Keratinocyte (primary cell): Measurements from ENCODE around the gene KMT5B. TPM values are rescaled to one million over a fixed set of nuclear protein-coding genes. Genes with fewer than 3 reads are reported as not detected.

Source experiments
- DNase-seq: peaks from one replicate; pipeline ENCODE4 v3.0.0-alpha.2; 2011; ENCODE audit warnings: low read depth, missing footprints, low spot score
- FAIRE-seq: peaks from 2 replicates; lab custom pipeline; 2011; peaks lifted over from hg19 to GRCh38; lab: Jason Lieb, UNC
- H2AFZ ChIP-seq: 2 replicates; pipeline ENCODE4 v1.6.0; 2012; ENCODE audit warnings: low read length, control low read depth, inconsistent platforms; ENCODE audit not compliant: control insufficient read depth
- H3K27ac ChIP-seq: 2 replicates; pipeline ENCODE4 v1.5.1; 2011; ENCODE audit warnings: low read length; ENCODE audit not compliant: control insufficient read depth, insufficient read depth
- H3K27me3 ChIP-seq: 3 replicates; pipeline ENCODE4 v1.6.0; 2011; ENCODE audit warnings: low read length; ENCODE audit not compliant: control insufficient read depth, insufficient read depth; ENCODE audit errors: extremely low read depth
- H3K36me3 ChIP-seq, 2 experiments: 2 replicates in 1 of 2; 3 replicates in 1 of 2; pipeline ENCODE4 v1.5.1; 2011; ENCODE audit warnings: low read length in 2 of 2, mild to moderate bottlenecking in 1 of 2; ENCODE audit not compliant: control insufficient read depth in 2 of 2, insufficient read depth in 2 of 2; ENCODE audit errors: extremely low read depth in 1 of 2
- H3K4me1 ChIP-seq: 3 replicates; pipeline ENCODE4 v1.5.1; 2011; ENCODE audit warnings: low read length; ENCODE audit not compliant: control insufficient read depth, insufficient read depth; ENCODE audit errors: extremely low read depth
- H3K4me2 ChIP-seq: 3 replicates; pipeline ENCODE4 v1.6.0; 2011; ENCODE audit warnings: low read depth, low read length; ENCODE audit not compliant: control insufficient read depth, insufficient read depth; ENCODE audit errors: extremely low read depth
- H3K4me3 ChIP-seq, 3 experiments: fragments of 200-600 bp in 1 of 3; sonication (generic) in 1 of 3; 2 replicates in 2 of 3; 3 replicates in 1 of 3; pipeline ENCODE4 v1.5.1; 2011 to 2016; ENCODE audit warnings: low read length in 3 of 3, mild to moderate bottlenecking in 3 of 3, control low read depth in 2 of 3, inconsistent platforms in 1 of 3, low read depth in 1 of 3, mixed read lengths in 1 of 3, mixed run types in 1 of 3, moderate library complexity in 1 of 3; ENCODE audit not compliant: control insufficient read depth in 2 of 3, insufficient read depth in 2 of 3; ENCODE audit errors: extremely low read depth in 1 of 3
- H3K79me2 ChIP-seq: 2 replicates; pipeline ENCODE4 v1.6.0; 2012; ENCODE audit warnings: low read length; ENCODE audit not compliant: control insufficient read depth, insufficient read depth
- H3K9ac ChIP-seq: 3 replicates; pipeline ENCODE4 v1.6.0; 2011; ENCODE audit warnings: low read length; ENCODE audit not compliant: control insufficient read depth, insufficient read depth; ENCODE audit errors: extremely low read depth
- H3K9me1 ChIP-seq: 3 replicates; pipeline ENCODE4 v1.6.0; 2011; ENCODE audit warnings: low read length; ENCODE audit not compliant: control insufficient read depth, insufficient read depth; ENCODE audit errors: extremely low read depth
- H3K9me3 ChIP-seq: 2 replicates; pipeline ENCODE4 v1.5.1; 2012; ENCODE audit warnings: low read depth, low read length; ENCODE audit not compliant: control insufficient read depth
- H4K20me1 ChIP-seq: 3 replicates; pipeline ENCODE4 v1.6.0; 2011; ENCODE audit warnings: low read length; ENCODE audit not compliant: control insufficient read depth, insufficient read depth; ENCODE audit errors: extremely low read depth
- EZH2 ChIP-seq: IDR thresholded peaks from one replicate; pipeline ENCODE4 v1.6.1; 2012; ENCODE audit warnings: inconsistent platforms, mild to moderate bottlenecking, low read length, moderate library complexity
- dilution Hi-C: fragments of 300-500 bp; cut with MboI; formaldehyde crosslinking; loops from one replicate; pipeline ENCODE4 v1.7.0; 2020; ENCODE audit warnings: low sequenced_read_pairs; ENCODE audit not compliant: extremely low pct_ligation_motif_present
- polyA plus RNA-seq, 5 experiments: library from polyadenylated mRNA; depleted of rRNA in 3 of 5; stranded (reverse) in 3 of 5; stranded (forward) in 1 of 5; unstranded in 1 of 5; fragments of >200 nt; gene quantifications; 1 replicate in 1 of 5; 2 replicates in 3 of 5; 3 replicates in 1 of 5; pipeline versions ENCODE4 v1.2.1 to v1.2.3, GENCODE V29; 2011 to 2012; ENCODE audit warnings: missing spikeins in 2 of 5, low read depth in 1 of 5, low replicate concordance in 1 of 5
- TF ChIP-seq, protein P1 (sequence below), 3 experiments: IDR thresholded peaks in 1 of 3; conservative IDR thresholded peaks in 1 of 3; optimal IDR thresholded peaks in 1 of 3; 2 replicates in 2 of 3; 3 replicates in 1 of 3; pipeline versions ENCODE3 to v1.5.1; 2011; ENCODE audit warnings: low read length in 3 of 3, mild to moderate bottlenecking in 3 of 3, moderate library complexity in 2 of 3, control low read depth in 1 of 3, inconsistent platforms in 1 of 3; ENCODE audit not compliant: insufficient read depth in 2 of 3; ENCODE audit errors: extremely low read depth in 1 of 3

The KMT5B gene
- polyA plus RNA-seq, 1 donor (not counting 4 experiments of a cell fraction or from before 2014, with no cell fraction given), result 17.2 TPM

DNA sequence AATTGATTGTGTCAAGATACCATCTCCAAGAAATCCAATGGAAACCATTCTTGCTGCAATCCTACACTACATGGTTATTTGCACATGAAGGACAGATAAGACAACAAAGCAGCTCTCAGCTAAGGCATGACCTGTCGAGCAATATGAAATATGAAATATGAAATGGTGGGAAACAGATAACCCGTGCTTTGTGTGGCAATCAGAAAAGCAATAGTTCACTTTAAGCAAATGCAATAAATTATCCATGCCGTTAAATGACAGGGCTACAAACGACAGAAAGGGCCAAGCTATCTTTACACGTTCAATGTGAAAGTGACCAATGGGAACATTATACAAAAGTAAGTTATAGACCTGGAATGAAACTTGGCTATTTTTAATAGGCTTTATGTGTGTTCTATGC, 35.2 kb downstream of the KMT5B start:
- H3K9me3 ChIP-seq, result no peaks in the 10 kb centered on the region
- H3K4me2 ChIP-seq, result no peak overlapping the region
- no peaks in the 10 kb centered on the region for H3K79me2 ChIP-seq
- no peaks in the 10 kb centered on the region for H3K4me1 ChIP-seq
- DNase-seq (no peak), FAIRE-seq (no peak)
- H3K27me3 ChIP-seq, result no peaks in the 10 kb centered on the region
- no peak overlapping the region for H3K9ac ChIP-seq
- no peak overlapping the region for H3K4me3 ChIP-seq
- H2AFZ ChIP-seq, result no peak overlapping the region
- no peak overlapping the region for H3K27ac ChIP-seq
- dilution Hi-C loops, result no loop called here
- no peaks in the 10 kb centered on the region for H3K9me1 ChIP-seq
- no peaks in the 10 kb centered on the region for H4K20me1 ChIP-seq
- H3K36me3 ChIP-seq, result peaks cover 8 to 10% of the 10 kb centered on the region in 2 experiments
- no peak for TF ChIP-seq EZH2
- TF ChIP-seq, protein P1, sequence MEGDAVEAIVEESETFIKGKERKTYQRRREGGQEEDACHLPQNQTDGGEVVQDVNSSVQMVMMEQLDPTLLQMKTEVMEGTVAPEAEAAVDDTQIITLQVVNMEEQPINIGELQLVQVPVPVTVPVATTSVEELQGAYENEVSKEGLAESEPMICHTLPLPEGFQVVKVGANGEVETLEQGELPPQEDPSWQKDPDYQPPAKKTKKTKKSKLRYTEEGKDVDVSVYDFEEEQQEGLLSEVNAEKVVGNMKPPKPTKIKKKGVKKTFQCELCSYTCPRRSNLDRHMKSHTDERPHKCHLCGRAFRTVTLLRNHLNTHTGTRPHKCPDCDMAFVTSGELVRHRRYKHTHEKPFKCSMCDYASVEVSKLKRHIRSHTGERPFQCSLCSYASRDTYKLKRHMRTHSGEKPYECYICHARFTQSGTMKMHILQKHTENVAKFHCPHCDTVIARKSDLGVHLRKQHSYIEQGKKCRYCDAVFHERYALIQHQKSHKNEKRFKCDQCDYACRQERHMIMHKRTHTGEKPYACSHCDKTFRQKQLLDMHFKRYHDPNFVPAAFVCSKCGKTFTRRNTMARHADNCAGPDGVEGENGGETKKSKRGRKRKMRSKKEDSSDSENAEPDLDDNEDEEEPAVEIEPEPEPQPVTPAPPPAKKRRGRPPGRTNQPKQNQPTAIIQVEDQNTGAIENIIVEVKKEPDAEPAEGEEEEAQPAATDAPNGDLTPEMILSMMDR (optimal IDR thresholded peaks at IDR 0.05 in 1 of 3, IDR thresholded peaks at IDR 0.05 in 1 of 3, conservative IDR thresholded peaks at IDR 0.05 in 1 of 3; ENCODE audit: extremely low read depth in 1 of 3, insufficient read depth in 2 of 3, low read length in 3 of 3), result no peak

DNA sequence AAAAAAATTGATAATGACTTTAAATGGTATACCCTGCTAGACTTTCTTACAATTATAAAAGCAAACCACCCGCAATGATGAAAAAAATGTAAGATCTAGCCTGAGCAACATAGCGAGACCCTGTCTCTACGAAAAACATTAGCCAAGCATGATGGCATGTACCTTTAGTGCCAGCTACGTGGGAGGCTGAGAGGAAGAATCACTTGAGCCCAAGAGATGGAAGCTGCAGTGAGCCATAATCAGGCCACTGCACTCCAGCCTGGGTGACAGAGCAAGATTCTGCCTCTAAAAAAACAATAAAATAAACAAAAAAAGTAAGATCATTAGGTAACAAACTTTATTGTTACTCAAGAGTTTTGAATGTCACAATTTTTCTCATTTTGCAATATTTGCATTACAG, 39.2 kb downstream of the KMT5B start:
- Histone ChIP-seq H4K20me1 (no peaks in the 10 kb centered on the region), H3K4me1 (no peaks in the 10 kb centered on the region), H3K36me3 (peaks cover 10 to 20% of the 10 kb centered on the region in 2 experiments), H3K79me2 (no peaks in the 10 kb centered on the region), H3K9me3 (no peaks in the 10 kb centered on the region), H3K27me3 (no peaks in the 10 kb centered on the region), H2AFZ (no peak overlapping the region), H3K4me3 (no peak overlapping the region), H3K27ac (no peak overlapping the region), H3K9me1 (no peaks in the 10 kb centered on the region), H3K9ac (no peak overlapping the region), H3K4me2 (no peak overlapping the region)
- no peak for DNase-seq
- dilution Hi-C loops, result no loop called here
- TF ChIP-seq, protein P1 (optimal IDR thresholded peaks at IDR 0.05 in 1 of 3, IDR thresholded peaks at IDR 0.05 in 1 of 3, conservative IDR thresholded peaks at IDR 0.05 in 1 of 3; ENCODE audit: extremely low read depth in 1 of 3, insufficient read depth in 2 of 3, low read length in 3 of 3), result no peak
- TF ChIP-seq EZH2, result no peak
- no peak for FAIRE-seq
